Parathyroid adenoma (tissue), 2 donors: ENCODE data around the gene INPP4A.

Experiments used
- H2AFZ ChIP-seq: fragments of 300-600 bp; sonication (generic); one replicate; pipeline ENCODE4 v1.7.0; 2017; ENCODE audit warnings: antibody characterized with exemption, mild to moderate bottlenecking
- H3K27ac ChIP-seq: fragments of 300-600 bp; sonication (generic); one replicate; pipeline ENCODE4 v1.7.0; 2017
- H3K27me3 ChIP-seq: fragments of 300-600 bp; sonication (generic); one replicate; pipeline ENCODE4 v1.7.0; 2017; ENCODE audit warnings: low read length; ENCODE audit not compliant: control insufficient read depth, insufficient read depth
- H3K36me3 ChIP-seq: fragments of 300-600 bp; sonication (generic); one replicate; pipeline ENCODE4 v1.7.0; 2017; ENCODE audit warnings: low read length; ENCODE audit not compliant: control insufficient read depth, insufficient read depth
- H3K4me1 ChIP-seq: fragments of 300-600 bp; sonication (generic); one replicate; pipeline ENCODE4 v1.7.0; 2017; ENCODE audit warnings: control low read depth
- H3K4me2 ChIP-seq: fragments of 300-600 bp; sonication (generic); one replicate; pipeline ENCODE4 v1.7.0; 2017; ENCODE audit warnings: low read length
- H3K4me3 ChIP-seq: fragments of 300-600 bp; sonication (generic); one replicate; pipeline ENCODE4 v1.7.0; 2017; ENCODE audit warnings: low read depth, low read length
- H3K79me2 ChIP-seq: fragments of 300-600 bp; sonication (generic); one replicate; pipeline ENCODE4 v1.7.0; 2017; ENCODE audit warnings: control low read depth
- H3K9ac ChIP-seq: fragments of 300-600 bp; sonication (generic); one replicate; pipeline ENCODE4 v1.7.0; 2017; ENCODE audit warnings: mild to moderate bottlenecking
- H3K9me3 ChIP-seq: fragments of 300-600 bp; sonication (generic); one replicate; pipeline ENCODE4 v1.7.0; 2017; ENCODE audit warnings: low read length; ENCODE audit not compliant: control insufficient read depth
- CTCF ChIP-seq: fragments of 300-600 bp; sonication (generic); IDR thresholded peaks from one replicate; pipeline ENCODE4 v1.7.0; 2017; ENCODE audit warnings: antibody characterized with exemption, mild to moderate bottlenecking
- donor health status: primary hyperparathyroidism.

The INPP4A gene

GRCh38 chr2:98454500-98455235 is 10.0 kb downstream of the INPP4A start:
- no peak overlapping the region for H3K4me2 ChIP-seq
- TF ChIP-seq CTCF = no peak
- H3K79me2 ChIP-seq = peaks cover 78% of the 10 kb centered on the region
- no peak overlapping the region for H2AFZ ChIP-seq
- H3K27me3 ChIP-seq = no peaks in the 10 kb centered on the region
- no peak overlapping the region for H3K27ac ChIP-seq
- no peaks in the 10 kb centered on the region for H3K4me1 ChIP-seq
- no peaks in the 10 kb centered on the region for H3K36me3 ChIP-seq
- no peaks in the 10 kb centered on the region for H3K9me3 ChIP-seq
- no peak overlapping the region for H3K9ac ChIP-seq
- no peak overlapping the region for H3K4me3 ChIP-seq

GRCh38 chr2:98455494-98455976 is 10.9 kb downstream of the INPP4A start:
- Histone ChIP-seq H3K27me3 (no peaks in the 10 kb centered on the region), H2AFZ (no peak overlapping the region), H3K4me2 (no peak overlapping the region), H3K27ac (no peak overlapping the region), H3K4me3 (no peak overlapping the region), H3K9ac (no peak overlapping the region), H3K9me3 (no peaks in the 10 kb centered on the region), H3K79me2 (peaks cover 74% of the 10 kb centered on the region), H3K36me3 (no peaks in the 10 kb centered on the region), H3K4me1 (no peaks in the 10 kb centered on the region)
- no peak for TF ChIP-seq CTCF

GRCh38 chr2:98457045-98457696 is 12.5 kb downstream of the INPP4A start:
- Histone ChIP-seq H3K27ac (no peak overlapping the region), H3K4me2 (no peak overlapping the region), H2AFZ (no peak overlapping the region), H3K4me3 (no peak overlapping the region), H3K4me1 (no peaks in the 10 kb centered on the region), H3K9ac (no peak overlapping the region), H3K27me3 (no peaks in the 10 kb centered on the region), H3K79me2 (peaks cover 64% of the 10 kb centered on the region), H3K9me3 (no peaks in the 10 kb centered on the region), H3K36me3 (no peaks in the 10 kb centered on the region)
- TF ChIP-seq CTCF = no peak

- TF ChIP-seq CTCF = no peak
- Histone ChIP-seq H3K4me1 (no peaks in the 10 kb centered on the region), H3K4me2 (no peak overlapping the region), H3K27ac (no peak overlapping the region), H3K9me3 (no peaks in the 10 kb centered on the region), H3K79me2 (peaks cover 61% of the 10 kb centered on the region), H2AFZ (no peak overlapping the region), H3K4me3 (no peak overlapping the region), H3K9ac (no peak overlapping the region), H3K36me3 (no peaks in the 10 kb centered on the region), H3K27me3 (no peaks in the 10 kb centered on the region)
Measured at GRCh38 chr2:98458207-98458606, 13.5 kb downstream of the INPP4A start.
